Measurements from ENCODE around the gene VPS4B.

- no peak for TF ChIP-seq EZH2 (IDR thresholded peaks at IDR 0.05; ENCODE audit: low read depth, unreplicated experiment)
- TF ChIP-seq, protein P1, sequence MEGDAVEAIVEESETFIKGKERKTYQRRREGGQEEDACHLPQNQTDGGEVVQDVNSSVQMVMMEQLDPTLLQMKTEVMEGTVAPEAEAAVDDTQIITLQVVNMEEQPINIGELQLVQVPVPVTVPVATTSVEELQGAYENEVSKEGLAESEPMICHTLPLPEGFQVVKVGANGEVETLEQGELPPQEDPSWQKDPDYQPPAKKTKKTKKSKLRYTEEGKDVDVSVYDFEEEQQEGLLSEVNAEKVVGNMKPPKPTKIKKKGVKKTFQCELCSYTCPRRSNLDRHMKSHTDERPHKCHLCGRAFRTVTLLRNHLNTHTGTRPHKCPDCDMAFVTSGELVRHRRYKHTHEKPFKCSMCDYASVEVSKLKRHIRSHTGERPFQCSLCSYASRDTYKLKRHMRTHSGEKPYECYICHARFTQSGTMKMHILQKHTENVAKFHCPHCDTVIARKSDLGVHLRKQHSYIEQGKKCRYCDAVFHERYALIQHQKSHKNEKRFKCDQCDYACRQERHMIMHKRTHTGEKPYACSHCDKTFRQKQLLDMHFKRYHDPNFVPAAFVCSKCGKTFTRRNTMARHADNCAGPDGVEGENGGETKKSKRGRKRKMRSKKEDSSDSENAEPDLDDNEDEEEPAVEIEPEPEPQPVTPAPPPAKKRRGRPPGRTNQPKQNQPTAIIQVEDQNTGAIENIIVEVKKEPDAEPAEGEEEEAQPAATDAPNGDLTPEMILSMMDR (conservative IDR thresholded peaks at IDR 0.05; ENCODE audit: low read depth in 2 of 2) = no peak
- no peak for TF ChIP-seq ZNF331 (CRISPR knock-in tag; IDR thresholded peaks at IDR 0.05; ENCODE audit: low read depth)
- TF ChIP-seq, protein P2, sequence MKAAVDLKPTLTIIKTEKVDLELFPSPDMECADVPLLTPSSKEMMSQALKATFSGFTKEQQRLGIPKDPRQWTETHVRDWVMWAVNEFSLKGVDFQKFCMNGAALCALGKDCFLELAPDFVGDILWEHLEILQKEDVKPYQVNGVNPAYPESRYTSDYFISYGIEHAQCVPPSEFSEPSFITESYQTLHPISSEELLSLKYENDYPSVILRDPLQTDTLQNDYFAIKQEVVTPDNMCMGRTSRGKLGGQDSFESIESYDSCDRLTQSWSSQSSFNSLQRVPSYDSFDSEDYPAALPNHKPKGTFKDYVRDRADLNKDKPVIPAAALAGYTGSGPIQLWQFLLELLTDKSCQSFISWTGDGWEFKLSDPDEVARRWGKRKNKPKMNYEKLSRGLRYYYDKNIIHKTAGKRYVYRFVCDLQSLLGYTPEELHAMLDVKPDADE (IDR thresholded peaks at IDR 0.05) = no peak
These were observed 44.8 kb downstream of the VPS4B start for GRCh38 chr18:63377275-63377980.

All from GM23338 (cell line).